ENCODE results near the gene IGF1. TPM values are rescaled to one million over a fixed set of nuclear protein-coding genes. Genes with fewer than 3 reads are reported as not detected.

IGF1 gene
- total and polyA plus RNA-seq, 10 of the 15 experiments (the other 5 are each of a cell fraction or from before 2014, with no cell fraction given) = 2.4 to 9.2 (median 3.5) TPM

DNA sequence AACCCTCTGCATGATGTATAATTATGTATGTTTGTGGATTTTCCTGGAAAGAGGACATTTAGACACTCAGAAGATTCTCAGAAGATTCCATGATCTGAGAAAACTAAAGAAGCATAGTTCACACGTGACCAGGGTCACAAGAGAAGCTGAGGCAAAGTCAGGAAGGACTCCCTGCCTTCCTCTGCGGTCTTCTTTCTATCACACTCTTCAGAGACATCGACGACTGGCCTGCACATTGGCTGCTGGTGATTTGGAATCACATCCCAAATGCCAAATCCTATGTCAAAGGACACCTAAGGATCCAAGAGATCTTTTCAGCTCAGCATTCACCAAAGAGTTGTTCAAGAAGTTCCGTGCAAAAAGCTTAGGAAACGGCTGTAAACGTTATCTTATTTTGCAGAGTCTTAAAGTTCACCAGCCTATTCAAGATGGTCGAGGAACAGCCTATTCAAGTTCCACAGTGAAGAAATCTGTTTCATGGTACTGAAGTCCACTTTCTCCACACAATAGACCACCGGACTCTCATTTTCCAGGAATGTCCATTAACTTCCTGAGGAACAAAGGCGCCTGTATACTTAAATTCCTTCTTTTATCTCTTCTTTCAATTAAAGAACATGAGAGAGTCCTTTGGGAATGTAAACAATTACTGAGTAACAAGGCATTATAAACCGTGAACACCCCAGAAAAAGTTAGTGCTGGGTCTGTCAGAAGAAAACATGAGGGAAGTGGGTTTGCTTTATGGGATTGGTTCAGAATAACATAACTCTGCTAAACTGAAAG lies 42.1 kb downstream of the IGF1 start:
- CTCF ChIA-PET = no interaction called here
- intact Hi-C loops (cut with micrococcal nuclease; ENCODE audit: unreplicated experiment) (no loop called here), in situ Hi-C loops (cut with MboI) (no loop called here)
- Histone ChIP-seq H4K20me1 (ENCODE audit: control insufficient read depth, insufficient read depth) (no peaks in the 10 kb centered on the region), H3K9ac (ENCODE audit: control insufficient read depth, insufficient read depth, low read length) (no peak overlapping the region), H3K4me2 (ENCODE audit: control insufficient read depth, insufficient read depth) (no peak overlapping the region), H3K4me1 (ENCODE audit: control insufficient read depth, insufficient read depth, low read length) (no peaks in the 10 kb centered on the region; the same call in 1 of the 2 replicates), H3K36me3 (ENCODE audit: control insufficient read depth in 2 of 2, insufficient read depth in 2 of 2, low read length in 1 of 2) (no peaks in the 10 kb centered on the region), H3K4me3 (no peak overlapping the region), H2AFZ (ENCODE audit: control insufficient read depth, low read depth, low read length) (no peak overlapping the region), H3K27ac (ENCODE audit: control insufficient read depth, insufficient read depth) (no peak overlapping the region), H3K27me3 (replicated peaks in 1 of 2; ENCODE audit: control insufficient read depth in 2 of 2, insufficient read depth in 2 of 2, low read length in 1 of 2) (no peaks in the 10 kb centered on the region), H3K9me3 (replicated peaks; ENCODE audit: control insufficient read depth, insufficient read depth, low read length) (no peaks in the 10 kb centered on the region; the same call in 2 of the 3 replicates), H3K79me2 (ENCODE audit: control insufficient read depth, insufficient read depth, low read length) (no peaks in the 10 kb centered on the region)
- POLR2A ChIA-PET = no interaction called here
- ATAC-seq (no peak), FAIRE-seq (no peak), DNase-seq (ENCODE audit: low read depth, low spot score) (no peak)
- SMC1A ChIA-PET (ENCODE audit: uncharacterized antibody, unreplicated experiment) = no interaction called here
- no TSS peak for BruUV-seq (replicated peaks)
- TF ChIP-seq ZSCAN29 (IDR thresholded peaks at IDR 0.05) (no peak), MTA2 (IDR thresholded peaks at IDR 0.05; ENCODE audit: low read depth) (no peak), TAF1 (IDR thresholded peaks at IDR 0.05; ENCODE audit: borderline replicate concordance, low read depth, low read length) (no peak), SMAD5 (IDR thresholded peaks at IDR 0.05; ENCODE audit: low read depth) (no peak), MTA3 (IDR thresholded peaks at IDR 0.05; ENCODE audit: borderline replicate concordance, low read length) (no peak), CREM (IDR thresholded peaks at IDR 0.05; ENCODE audit: low read depth) (no peak), BCL3 (IDR thresholded peaks at IDR 0.05; ENCODE audit: borderline replicate concordance, insufficient read depth, low read depth, low read length, poor library complexity, severe bottlenecking) (no peak), STAT3 (IDR thresholded peaks at IDR 0.05; ENCODE audit: low read depth, low read length) (no peak), SREBF2 (IDR thresholded peaks at IDR 0.05; ENCODE audit: low read length) (no peak)
- TF ChIP-seq, protein P1, sequence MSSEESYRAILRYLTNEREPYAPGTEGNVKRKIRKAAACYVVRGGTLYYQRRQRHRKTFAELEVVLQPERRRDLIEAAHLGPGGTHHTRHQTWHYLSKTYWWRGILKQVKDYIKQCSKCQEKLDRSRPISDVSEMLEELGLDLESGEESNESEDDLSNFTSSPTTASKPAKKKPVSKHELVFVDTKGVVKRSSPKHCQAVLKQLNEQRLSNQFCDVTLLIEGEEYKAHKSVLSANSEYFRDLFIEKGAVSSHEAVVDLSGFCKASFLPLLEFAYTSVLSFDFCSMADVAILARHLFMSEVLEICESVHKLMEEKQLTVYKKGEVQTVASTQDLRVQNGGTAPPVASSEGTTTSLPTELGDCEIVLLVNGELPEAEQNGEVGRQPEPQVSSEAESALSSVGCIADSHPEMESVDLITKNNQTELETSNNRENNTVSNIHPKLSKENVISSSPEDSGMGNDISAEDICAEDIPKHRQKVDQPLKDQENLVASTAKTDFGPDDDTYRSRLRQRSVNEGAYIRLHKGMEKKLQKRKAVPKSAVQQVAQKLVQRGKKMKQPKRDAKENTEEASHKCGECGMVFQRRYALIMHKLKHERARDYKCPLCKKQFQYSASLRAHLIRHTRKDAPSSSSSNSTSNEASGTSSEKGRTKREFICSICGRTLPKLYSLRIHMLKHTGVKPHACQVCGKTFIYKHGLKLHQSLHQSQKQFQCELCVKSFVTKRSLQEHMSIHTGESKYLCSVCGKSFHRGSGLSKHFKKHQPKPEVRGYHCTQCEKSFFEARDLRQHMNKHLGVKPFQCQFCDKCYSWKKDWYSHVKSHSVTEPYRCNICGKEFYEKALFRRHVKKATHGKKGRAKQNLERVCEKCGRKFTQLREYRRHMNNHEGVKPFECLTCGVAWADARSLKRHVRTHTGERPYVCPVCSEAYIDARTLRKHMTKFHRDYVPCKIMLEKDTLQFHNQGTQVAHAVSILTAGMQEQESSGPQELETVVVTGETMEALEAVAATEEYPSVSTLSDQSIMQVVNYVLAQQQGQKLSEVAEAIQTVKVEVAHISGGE (CRISPR knock-in tag; IDR thresholded peaks at IDR 0.05) = no peak
- TF ChIP-seq, protein P2, sequence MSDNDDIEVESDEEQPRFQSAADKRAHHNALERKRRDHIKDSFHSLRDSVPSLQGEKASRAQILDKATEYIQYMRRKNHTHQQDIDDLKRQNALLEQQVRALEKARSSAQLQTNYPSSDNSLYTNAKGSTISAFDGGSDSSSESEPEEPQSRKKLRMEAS (IDR thresholded peaks at IDR 0.05; ENCODE audit: low read depth, low read length) = no peak
- WGBS (ENCODE audit: insufficient coverage, insufficient replicate concordance, low lambda C conversion rate, missing lambda C conversion rate) = 58% methylated on average over 11 of the region's 11 CpGs
- RAD21 ChIA-PET (ENCODE audit: unreplicated experiment) = no interaction called here
